Natural killer cell treated with Interleukin-12 subunit alpha and Interleukin-12 subunit beta and Interleukin-15 and Interleukin-18, amount 100 ng/mL, for 72 hours (primary cell): ENCODE results near the gene CFAP100. TPM values are rescaled to one million over a fixed set of nuclear protein-coding genes. Genes with fewer than 3 reads are reported as not detected.
A peak's percentile ranks its signal among the peaks of the same experiment; 100 is the strongest.

Source experiments
- ATAC-seq, 2 donors: fragments of 150-1000 bp; cut with Tn5 transposase in 1 of 2; sonication (Bioruptor Pico), chemical (Tn5 transposase) in 1 of 2; 2 replicates each; pipeline ENCODE4 v1.10.0; 2021
- DNase-seq: peaks from one replicate; pipeline ENCODE4 v3.0.0; 2022; ENCODE audit warnings: low spot score
- H3K27ac Mint-ChIP-seq, 2 donors: 1 replicate in 1 of 2; 2 replicates in 1 of 2; pipeline ENCODE4 v1.8.0; 2022; ENCODE audit warnings: mixed read lengths in 2 of 2, mild to moderate bottlenecking in 1 of 2, moderate library complexity in 1 of 2
- H3K27me3 Mint-ChIP-seq, 2 donors: 1 replicate in 1 of 2; 2 replicates in 1 of 2; pipeline ENCODE4 v1.8.0; 2022; ENCODE audit warnings: mixed read lengths in 2 of 2
- H3K36me3 Mint-ChIP-seq: one replicate; pipeline ENCODE4 v1.8.0; 2022; ENCODE audit warnings: mixed read lengths
- H3K4me1 Mint-ChIP-seq, 2 donors: 1 replicate in 1 of 2; 2 replicates in 1 of 2; pipeline ENCODE4 v1.8.0; 2022; ENCODE audit warnings: low read depth in 2 of 2, mixed read lengths in 2 of 2, mild to moderate bottlenecking in 1 of 2
- H3K4me3 Mint-ChIP-seq: one replicate; pipeline ENCODE4 v1.8.0; 2022; ENCODE audit warnings: mixed read lengths
- H3K9me3 Mint-ChIP-seq: 2 replicates; pipeline ENCODE4 v1.8.0; 2022; ENCODE audit warnings: mixed read lengths
- total RNA-seq, 2 donors: library from RNA; stranded (reverse); gene quantifications; one replicate each; pipeline ENCODE4 v1.2.3, GENCODE V29; 2022

CFAP100 gene
- total RNA-seq, 2 donors from 2014 or later: not detected

DNA sequence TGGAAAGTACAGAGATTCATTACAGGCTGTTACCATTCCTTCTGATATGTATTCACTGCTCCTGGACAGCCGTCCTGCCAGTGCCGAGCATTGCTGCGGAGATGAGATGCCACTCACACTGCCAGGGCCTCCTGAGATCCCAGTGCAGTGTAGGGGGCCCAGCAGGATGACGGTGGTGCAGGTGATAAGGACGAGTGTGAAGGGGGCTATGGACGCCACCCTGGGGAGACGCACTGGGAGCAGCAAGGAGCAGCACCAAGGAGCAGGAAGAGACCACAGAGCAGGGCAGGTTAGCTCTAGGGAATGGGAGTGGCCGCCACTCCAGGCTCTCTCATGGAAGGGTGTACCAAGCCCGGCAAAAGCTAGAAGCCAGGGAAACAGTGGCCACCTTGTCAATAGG, 33.5 kb upstream of the CFAP100 start:
- DNase-seq (peak; percentile 15), ATAC-seq (no peak)
- H3K4me1 Mint-ChIP-seq: peaks cover 3% of the 10 kb centered on the region in 2 donors
- peaks cover 29 to 42% of the 10 kb centered on the region in 2 donors for H3K27me3 Mint-ChIP-seq
- no peaks in the 10 kb centered on the region for H3K9me3 Mint-ChIP-seq
- H3K27ac Mint-ChIP-seq: no peak overlapping the region
- H3K4me3 Mint-ChIP-seq: no peak overlapping the region
- no peaks in the 10 kb centered on the region for H3K36me3 Mint-ChIP-seq

- H3K4me3 Mint-ChIP-seq: no peak overlapping the region
- H3K9me3 Mint-ChIP-seq: no peaks in the 10 kb centered on the region
- no peaks in the 10 kb centered on the region for H3K36me3 Mint-ChIP-seq
- ATAC-seq (no peak), DNase-seq (no peak)
- H3K27ac Mint-ChIP-seq: no peak overlapping the region
- H3K4me1 Mint-ChIP-seq: no peaks in the 10 kb centered on the region
- peaks cover 18 to 28% of the 10 kb centered on the region in 2 donors for H3K27me3 Mint-ChIP-seq
Observed at GRCh38 chr3:126364130-126364695, 30.5 kb upstream of the CFAP100 start.

DNA sequence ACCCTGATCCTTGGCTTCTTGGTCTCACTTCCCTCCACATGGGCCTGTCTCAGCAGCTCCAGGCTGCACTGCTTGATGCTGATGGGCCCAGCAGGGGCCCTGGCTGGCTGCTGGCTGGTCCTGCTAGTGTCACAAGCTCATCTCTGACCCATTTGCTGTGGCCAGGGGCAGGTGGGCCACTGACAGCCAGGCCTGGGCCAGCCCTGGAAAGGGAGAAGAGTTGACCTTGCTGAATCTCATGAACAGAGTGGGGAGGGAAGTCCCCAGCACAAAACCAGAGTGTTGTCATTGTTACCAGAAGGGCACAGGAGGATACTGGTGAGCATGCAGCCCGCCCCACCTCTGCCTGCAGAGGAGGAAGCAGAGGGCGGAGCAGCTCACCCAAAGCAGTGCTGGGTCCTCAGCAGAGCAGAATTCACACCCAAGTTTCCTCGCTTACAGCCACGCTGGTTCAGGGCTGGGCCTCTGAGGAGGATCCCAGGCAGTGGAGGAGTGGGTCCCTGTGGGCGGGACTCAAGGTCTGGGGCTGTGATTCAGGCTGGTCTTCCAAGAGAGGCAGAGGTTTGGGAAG, 29.9 kb upstream of the CFAP100 start:
- Mint-ChIP-seq H3K4me1 (no peaks in the 10 kb centered on the region), H3K4me3 (no peak overlapping the region), H3K27me3 (peaks cover 12 to 22% of the 10 kb centered on the region in 2 donors), H3K36me3 (no peaks in the 10 kb centered on the region), H3K27ac (no peak overlapping the region), H3K9me3 (no peaks in the 10 kb centered on the region)
- no peak for DNase-seq
- no peak for ATAC-seq

- H3K27ac Mint-ChIP-seq: no peak overlapping the region
- ATAC-seq: peak in 1 of 2 donors; percentile 26
- H3K36me3 Mint-ChIP-seq: no peaks in the 10 kb centered on the region
- H3K9me3 Mint-ChIP-seq: no peaks in the 10 kb centered on the region
- H3K4me1 Mint-ChIP-seq: no peaks in the 10 kb centered on the region
- DNase-seq: no peak
- no peak overlapping the region for H3K4me3 Mint-ChIP-seq
- peaks cover 8 to 18% of the 10 kb centered on the region in 2 donors for H3K27me3 Mint-ChIP-seq
Observed at GRCh38 chr3:126365351-126366277, 29.1 kb upstream of the CFAP100 start.

GRCh38 chr3:126367316-126367805, 27.3 kb upstream of the CFAP100 start:
- H3K4me3 Mint-ChIP-seq: no peak overlapping the region
- no peak overlapping the region for H3K27ac Mint-ChIP-seq
- peaks cover 4 to 9% of the 10 kb centered on the region in 2 donors for H3K27me3 Mint-ChIP-seq
- DNase-seq (no peak), ATAC-seq (no peak)
- H3K36me3 Mint-ChIP-seq: no peaks in the 10 kb centered on the region
- H3K4me1 Mint-ChIP-seq: no peaks in the 10 kb centered on the region
- H3K9me3 Mint-ChIP-seq: no peaks in the 10 kb centered on the region

- Mint-ChIP-seq H3K4me1 (no peaks in the 10 kb centered on the region), H3K27me3 (peaks cover 0 to 3% of the 10 kb centered on the region in 2 donors), H3K9me3 (no peaks in the 10 kb centered on the region), H3K4me3 (no peak overlapping the region), H3K27ac (no peak overlapping the region), H3K36me3 (no peaks in the 10 kb centered on the region)
- ATAC-seq (no peak), DNase-seq (no peak)
Observed at GRCh38 chr3:126369490-126369889, 25.2 kb upstream of the CFAP100 start.

DNA sequence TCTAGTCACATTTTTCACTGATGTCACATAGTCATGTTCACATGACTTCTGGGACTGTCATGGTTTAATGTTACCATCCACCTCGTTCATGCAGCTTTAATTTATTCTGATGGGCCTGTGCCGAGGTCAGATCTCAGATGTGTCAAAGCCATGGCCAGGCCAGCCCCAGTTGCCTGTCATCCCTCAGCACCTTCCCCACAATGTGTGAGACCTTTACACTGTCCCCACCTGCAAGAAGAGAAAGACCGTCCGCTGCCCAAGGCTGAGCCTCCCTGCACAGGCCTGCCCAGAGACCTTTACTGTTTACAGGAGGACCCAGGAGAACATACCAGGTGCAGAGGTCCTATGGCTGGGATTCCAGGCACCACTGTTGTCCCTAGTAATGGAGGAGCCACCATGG, 24.7 kb upstream of the CFAP100 start:
- Mint-ChIP-seq H3K27me3 (peaks cover 0 to 3% of the 10 kb centered on the region in 2 donors), H3K4me1 (no peaks in the 10 kb centered on the region), H3K27ac (no peak overlapping the region), H3K36me3 (no peaks in the 10 kb centered on the region), H3K4me3 (no peak overlapping the region), H3K9me3 (no peaks in the 10 kb centered on the region)
- DNase-seq (no peak), ATAC-seq (no peak)

DNA sequence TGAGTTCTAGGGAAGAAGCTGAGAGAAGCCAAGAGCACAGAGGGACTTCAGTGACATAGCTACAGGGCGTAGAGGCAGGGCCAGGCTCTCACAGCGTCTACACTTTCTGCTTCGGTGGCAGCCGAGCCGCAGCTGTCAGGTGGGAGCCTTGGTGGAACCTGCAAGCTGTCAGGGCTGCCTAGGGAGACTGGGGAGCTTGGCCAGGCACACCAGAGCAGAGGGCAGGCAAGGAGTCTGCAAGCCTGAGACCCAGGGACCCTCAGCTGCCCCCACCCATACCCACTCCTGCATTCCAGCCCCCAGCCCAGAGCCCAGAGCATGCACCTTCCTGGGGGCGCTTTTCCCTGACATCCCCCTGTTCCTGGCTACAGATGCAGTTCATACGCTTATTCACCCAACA, 24.1 kb upstream of the CFAP100 start:
- ATAC-seq (no peak), DNase-seq (no peak)
- H3K4me1 Mint-ChIP-seq: no peaks in the 10 kb centered on the region
- H3K36me3 Mint-ChIP-seq: no peaks in the 10 kb centered on the region
- no peak overlapping the region for H3K27ac Mint-ChIP-seq
- no peak overlapping the region for H3K4me3 Mint-ChIP-seq
- no peaks in the 10 kb centered on the region for H3K9me3 Mint-ChIP-seq
- peaks cover 0 to 3% of the 10 kb centered on the region in 2 donors for H3K27me3 Mint-ChIP-seq

DNA sequence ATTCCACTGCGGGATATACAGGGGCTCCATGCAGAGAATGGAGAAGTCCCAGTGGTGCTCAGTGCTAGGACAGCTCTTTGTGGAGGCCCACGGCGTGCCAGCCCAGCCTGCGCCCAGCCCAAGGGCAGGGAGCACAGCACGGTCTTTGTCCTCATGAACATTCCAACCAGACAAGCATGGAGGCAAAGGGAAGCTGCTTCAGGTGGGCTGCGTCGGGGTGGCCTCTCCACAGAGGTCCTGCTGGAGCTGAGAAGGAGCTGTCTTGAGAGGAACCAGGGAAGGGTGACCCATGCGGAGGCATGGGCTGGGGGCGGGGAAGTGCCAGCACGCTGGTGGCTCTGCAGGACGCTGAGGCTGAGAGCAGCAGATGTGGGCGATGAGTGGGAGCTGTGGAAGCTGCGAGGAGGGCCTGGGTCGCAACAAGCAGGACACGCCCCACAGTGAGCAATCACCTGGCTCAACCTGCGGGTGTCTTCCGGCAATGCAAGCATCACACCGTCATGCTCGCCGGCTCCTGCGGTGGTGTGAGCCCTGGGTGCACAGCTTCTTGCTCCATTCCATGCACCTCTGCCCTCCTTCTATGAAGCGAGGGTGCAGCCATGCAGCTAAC, 23.5 kb upstream of the CFAP100 start:
- no peak overlapping the region for H3K4me3 Mint-ChIP-seq
- ATAC-seq: no peak
- H3K27ac Mint-ChIP-seq: no peak overlapping the region
- H3K36me3 Mint-ChIP-seq: no peaks in the 10 kb centered on the region
- H3K4me1 Mint-ChIP-seq: no peaks in the 10 kb centered on the region
- H3K27me3 Mint-ChIP-seq: peaks cover 0 to 3% of the 10 kb centered on the region in 2 donors
- DNase-seq: no peak
- no peaks in the 10 kb centered on the region for H3K9me3 Mint-ChIP-seq

DNA sequence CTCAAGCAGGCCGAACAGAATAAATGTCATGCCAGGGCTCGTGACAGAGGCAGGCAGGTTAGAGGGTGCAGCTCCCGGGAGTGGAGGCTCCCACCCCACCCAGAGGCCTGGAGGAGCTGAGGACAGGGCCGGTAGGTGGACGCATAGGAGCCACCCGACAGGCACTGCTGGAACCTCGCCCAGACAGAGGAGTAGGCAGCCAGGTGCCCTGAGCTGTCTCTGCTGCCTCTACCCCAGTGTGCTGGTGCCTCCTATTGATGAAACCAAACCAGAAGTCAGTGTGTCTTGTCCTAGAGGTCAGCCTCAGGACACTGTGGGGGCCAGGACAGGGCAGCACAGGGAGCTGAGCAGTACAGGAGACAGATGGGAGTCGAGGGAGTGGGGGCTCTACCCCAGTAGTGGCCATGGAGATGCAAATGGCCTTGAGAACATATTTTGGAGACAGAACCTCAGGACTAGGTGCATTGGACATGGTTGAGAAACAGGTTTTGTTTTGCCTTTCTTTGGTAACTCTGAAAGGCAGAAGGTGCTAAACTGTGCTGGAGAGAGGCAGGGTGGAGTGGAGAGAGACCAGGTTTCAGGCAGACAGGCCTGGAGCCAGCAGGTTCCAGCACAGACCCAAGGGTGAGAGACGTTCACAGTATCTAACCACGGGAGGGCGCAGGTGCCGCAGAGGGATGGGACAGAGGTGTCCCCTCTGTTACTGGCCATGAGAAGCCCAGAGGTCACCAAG, 22.1 kb upstream of the CFAP100 start:
- no peaks in the 10 kb centered on the region for H3K9me3 Mint-ChIP-seq
- DNase-seq (no peak), ATAC-seq (no peak)
- no peaks in the 10 kb centered on the region for H3K4me1 Mint-ChIP-seq
- H3K27ac Mint-ChIP-seq: no peak overlapping the region
- H3K27me3 Mint-ChIP-seq: peaks cover 4% of the 10 kb centered on the region in 2 donors
- H3K36me3 Mint-ChIP-seq: no peaks in the 10 kb centered on the region
- H3K4me3 Mint-ChIP-seq: no peak overlapping the region

DNA sequence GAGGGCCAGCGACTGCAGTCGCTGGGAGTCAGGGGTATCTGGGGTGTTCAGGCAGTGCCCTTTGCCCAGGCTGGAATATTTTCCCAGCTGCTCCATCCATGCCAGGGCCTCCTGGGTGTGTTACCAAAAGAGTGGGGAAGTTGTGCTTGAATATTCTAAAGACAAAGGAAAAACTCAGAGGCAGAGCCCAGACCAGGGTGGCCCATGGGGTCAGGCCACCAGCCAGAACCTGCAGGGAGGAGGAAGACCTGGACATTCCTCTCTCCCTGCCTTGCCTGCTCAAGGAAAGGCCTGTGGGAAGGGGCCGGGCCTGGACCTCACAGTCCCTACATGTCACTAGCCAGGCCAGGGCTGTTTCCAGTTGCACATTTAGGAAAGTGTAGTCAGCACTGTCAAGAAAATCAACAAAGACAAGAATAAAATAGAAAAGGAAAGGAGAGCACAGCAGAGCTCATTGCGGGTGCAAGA, 21.5 kb upstream of the CFAP100 start:
- DNase-seq: no peak
- ATAC-seq: no peak
- Mint-ChIP-seq H3K4me3 (no peak overlapping the region), H3K27me3 (peaks cover 5 to 7% of the 10 kb centered on the region in 2 donors), H3K4me1 (no peaks in the 10 kb centered on the region), H3K27ac (no peak overlapping the region), H3K9me3 (no peaks in the 10 kb centered on the region), H3K36me3 (no peaks in the 10 kb centered on the region)

DNA sequence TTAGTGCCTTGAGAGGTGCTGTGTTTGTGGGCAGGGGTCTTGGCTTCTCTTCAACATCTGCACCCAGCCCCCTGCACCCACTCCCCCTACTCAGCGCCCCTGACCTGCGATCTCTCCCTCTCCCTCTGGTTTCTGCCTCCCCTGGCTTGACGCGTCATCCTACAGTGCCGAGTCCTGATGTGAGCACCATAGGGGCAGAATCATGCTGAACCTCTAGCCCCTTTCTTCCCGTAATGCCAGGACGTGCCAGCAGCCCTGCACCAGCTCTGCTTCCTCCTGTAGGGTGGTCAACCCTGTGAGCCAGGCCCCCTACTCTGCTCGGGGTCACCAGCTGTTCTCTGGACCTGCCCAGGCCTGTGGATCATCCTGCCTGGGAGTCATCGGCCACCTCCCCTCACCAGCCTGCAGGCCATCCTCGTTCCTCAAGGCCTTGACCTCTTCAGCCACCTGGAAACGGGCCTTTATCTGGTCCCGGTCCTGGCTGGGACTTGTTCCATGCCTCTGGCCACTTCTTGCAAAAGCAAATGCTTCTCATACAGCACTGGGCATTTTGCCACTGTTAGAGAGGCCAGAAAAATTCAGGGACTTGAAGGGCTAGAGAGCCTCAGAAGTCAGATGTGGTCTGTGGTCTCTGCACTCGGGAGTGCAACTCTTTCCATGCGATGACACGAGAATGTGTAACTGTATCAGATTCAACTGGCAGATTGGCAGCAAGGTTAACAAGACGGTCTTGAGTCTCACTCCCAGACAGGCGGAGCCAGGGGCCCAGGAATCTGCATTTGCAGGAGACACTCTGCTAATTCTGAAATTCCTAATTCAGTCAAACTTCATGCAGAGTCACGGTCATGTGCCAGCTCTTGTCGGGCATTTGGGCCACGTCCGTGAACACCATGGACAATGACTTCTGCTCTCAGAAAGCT, 20.8 kb upstream of the CFAP100 start:
- ATAC-seq (no peak), DNase-seq (peak; percentile 55)
- Mint-ChIP-seq H3K27me3 (peaks cover 6 to 12% of the 10 kb centered on the region in 2 donors), H3K4me3 (no peak overlapping the region), H3K27ac (no peak overlapping the region), H3K36me3 (no peaks in the 10 kb centered on the region), H3K9me3 (no peaks in the 10 kb centered on the region), H3K4me1 (no peaks in the 10 kb centered on the region)
